Muscle layer of colon (tissue), 2 donors: ENCODE measurements around the gene CALML6.
A peak's percentile ranks its signal among the peaks of the same experiment; 100 is the strongest.

Source experiments
- H3K27ac ChIP-seq: one replicate; pipeline ENCODE4 v1.7.0; 2013; ENCODE audit warnings: low read depth, mild to moderate bottlenecking, low read length, moderate library complexity
- H3K27me3 ChIP-seq, 2 donors: one replicate each; pipeline ENCODE4 v1.7.0; 2013; ENCODE audit warnings: low read length in 2 of 2, mild to moderate bottlenecking in 2 of 2; ENCODE audit not compliant: insufficient read depth in 2 of 2, control insufficient read depth in 1 of 2
- H3K36me3 ChIP-seq: one replicate; pipeline ENCODE4 v1.7.0; 2013; ENCODE audit warnings: mild to moderate bottlenecking, low read length; ENCODE audit not compliant: insufficient read depth
- H3K4me1 ChIP-seq: one replicate; pipeline ENCODE4 v1.7.0; 2013; ENCODE audit warnings: mild to moderate bottlenecking, low read length; ENCODE audit not compliant: insufficient read depth
- H3K4me3 ChIP-seq, 2 donors: one replicate each; pipeline ENCODE4 v1.7.0; 2013; ENCODE audit warnings: low read length in 2 of 2, low read depth in 1 of 2, mild to moderate bottlenecking in 1 of 2, moderate library complexity in 1 of 2
- H3K9ac ChIP-seq: one replicate; pipeline ENCODE4 v1.7.0; 2013; ENCODE audit warnings: low read length
- H3K9me3 ChIP-seq: one replicate; pipeline ENCODE4 v1.7.0; 2013; ENCODE audit warnings: mild to moderate bottlenecking, low read length
- donor health status: abdominal sarcoma.
- donor health status: Adenocarcinoma of cecum.

The CALML6 gene

DNA sequence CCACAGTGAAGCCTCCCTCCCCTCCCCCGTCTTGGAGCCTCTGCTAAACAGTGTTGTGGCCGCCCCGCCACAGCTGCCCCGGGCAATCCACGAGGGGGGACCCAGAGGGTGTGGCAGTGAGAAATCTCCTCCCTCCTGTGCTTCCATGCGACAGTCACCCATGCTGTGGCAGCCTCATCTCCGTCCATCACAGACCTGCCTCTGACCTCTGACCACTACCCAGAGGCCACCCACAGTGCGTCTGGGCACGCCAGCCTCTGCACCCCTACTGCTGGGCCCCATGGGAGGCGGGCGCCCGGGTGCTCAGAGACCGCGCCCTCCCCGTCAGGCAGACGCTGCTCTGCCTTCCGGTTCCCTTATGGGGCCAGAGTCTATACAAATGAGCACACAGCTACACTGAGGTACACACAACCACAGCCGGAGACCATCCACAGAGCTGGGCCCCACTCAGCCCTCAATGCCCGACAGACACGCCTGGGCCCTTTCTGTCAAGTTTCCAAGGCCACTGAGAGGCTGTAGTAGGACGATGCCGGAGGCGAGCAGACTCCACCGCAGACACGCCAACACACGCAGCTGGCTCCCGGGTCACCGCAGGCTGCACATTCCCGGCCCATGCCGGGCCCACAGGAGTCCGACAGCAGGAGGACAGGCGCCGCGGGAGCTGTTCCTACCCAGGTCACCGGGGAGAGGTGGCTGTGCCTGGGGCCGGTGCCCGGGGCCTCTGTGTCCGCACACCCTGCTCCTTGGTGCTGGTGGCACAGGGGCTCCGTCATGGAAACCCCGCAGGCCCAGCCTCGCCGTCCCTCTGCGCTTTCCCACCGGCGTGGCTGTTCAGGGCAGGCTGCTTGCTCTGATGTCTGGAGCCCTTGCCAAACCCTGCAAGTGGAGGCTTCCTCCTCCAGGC is 27.9 kb downstream of the CALML6 start:
- no peaks in the 10 kb centered on the region for H3K36me3 ChIP-seq
- no peaks in the 10 kb centered on the region for H3K9me3 ChIP-seq
- H3K9ac ChIP-seq, result no peak overlapping the region
- H3K27me3 ChIP-seq, result peaks cover 0 to 26% of the 10 kb centered on the region in 2 donors
- no peak overlapping the region for H3K4me3 ChIP-seq
- H3K4me1 ChIP-seq, result no peaks in the 10 kb centered on the region
- no peak overlapping the region for H3K27ac ChIP-seq

DNA sequence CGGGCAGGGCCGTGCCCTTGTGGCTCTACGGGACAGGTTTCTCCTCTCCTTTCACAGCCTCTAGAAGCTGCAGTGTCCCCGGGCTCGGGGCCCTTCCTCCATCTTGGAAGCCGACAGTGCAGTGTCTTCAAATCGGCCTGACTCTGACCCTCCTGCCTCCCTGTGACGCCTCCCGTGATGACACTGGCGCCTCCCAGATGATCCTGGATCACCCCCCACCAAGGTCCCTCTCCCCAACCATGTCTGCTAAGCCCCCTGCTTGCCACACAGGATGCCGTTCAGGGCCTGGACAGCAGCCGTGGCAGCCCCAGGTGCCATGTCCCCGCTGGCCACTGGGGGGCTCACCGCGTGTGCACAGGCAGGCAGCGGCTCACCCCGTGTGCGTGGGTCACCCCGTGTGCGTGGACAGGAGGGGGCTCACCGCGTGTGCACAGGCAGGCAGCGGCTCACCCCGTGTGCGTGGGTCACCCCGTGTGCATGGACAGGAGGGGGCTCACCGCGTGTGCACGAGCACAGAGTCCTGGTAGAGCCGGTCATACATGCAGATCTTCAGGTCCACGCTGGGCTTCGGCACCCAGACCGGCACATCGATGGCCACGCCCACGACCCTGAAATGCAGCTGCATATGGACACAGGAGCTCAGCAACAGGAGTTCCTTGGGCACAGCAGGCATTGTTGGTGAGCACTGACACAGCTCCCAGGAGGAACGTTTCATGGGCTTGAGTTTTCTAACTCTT is 28.9 kb downstream of the CALML6 start:
- H3K4me1 ChIP-seq, result no peaks in the 10 kb centered on the region
- no peaks in the 10 kb centered on the region for H3K36me3 ChIP-seq
- H3K9ac ChIP-seq, result no peak overlapping the region
- H3K27me3 ChIP-seq, result peaks cover 0 to 22% of the 10 kb centered on the region in 2 donors
- H3K4me3 ChIP-seq, result peak overlapping the region in 1 of 2 donors; percentile 13
- H3K27ac ChIP-seq, result no peak overlapping the region
- no peaks in the 10 kb centered on the region for H3K9me3 ChIP-seq

GRCh38 chr1:1945782-1946393 is 30.8 kb downstream of the CALML6 start:
- Histone ChIP-seq H3K9ac (no peak overlapping the region), H3K4me1 (no peaks in the 10 kb centered on the region), H3K27me3 (peaks cover 0 to 16% of the 10 kb centered on the region in 2 donors), H3K9me3 (no peaks in the 10 kb centered on the region), H3K4me3 (no peak overlapping the region), H3K36me3 (no peaks in the 10 kb centered on the region), H3K27ac (no peak overlapping the region)

DNA sequence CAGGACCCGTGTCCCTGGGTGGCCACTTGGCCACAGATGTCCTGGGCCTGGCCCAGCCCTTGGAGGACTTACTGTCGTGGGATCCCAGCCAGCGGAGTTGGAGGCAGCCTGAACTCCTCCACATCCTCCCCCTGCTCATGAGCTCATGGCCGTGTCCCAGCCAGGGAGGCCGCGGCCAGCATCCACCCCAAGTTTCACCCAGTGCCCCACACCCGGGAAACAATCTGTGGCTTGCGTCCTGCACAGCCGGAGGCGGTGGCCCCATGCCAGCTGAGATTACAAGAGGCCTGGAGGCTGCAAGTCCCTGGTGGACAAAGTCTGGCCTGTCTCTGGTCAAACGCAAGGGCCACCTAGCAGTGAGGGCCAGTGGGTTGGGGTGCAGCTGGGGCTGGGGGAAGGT is 31.5 kb downstream of the CALML6 start:
- no peaks in the 10 kb centered on the region for H3K9me3 ChIP-seq
- peaks cover 0 to 16% of the 10 kb centered on the region in 2 donors for H3K27me3 ChIP-seq

GRCh38 chr1:1947493-1947892 is 32.4 kb downstream of the CALML6 start:
- Histone ChIP-seq H3K4me3 (no peak overlapping the region), H3K4me1 (no peaks in the 10 kb centered on the region), H3K27me3 (peaks cover 0 to 13% of the 10 kb centered on the region in 2 donors), H3K27ac (no peak overlapping the region), H3K36me3 (no peaks in the 10 kb centered on the region), H3K9ac (no peak overlapping the region), H3K9me3 (no peaks in the 10 kb centered on the region)

More for the DNA sequence above, 31.5 kb downstream of the CALML6 start:
- no peaks in the 10 kb centered on the region for H3K36me3 ChIP-seq
- H3K27ac ChIP-seq, result no peak overlapping the region
- H3K9ac ChIP-seq, result no peak overlapping the region
- H3K4me3 ChIP-seq, result no peak overlapping the region
- no peaks in the 10 kb centered on the region for H3K4me1 ChIP-seq

GRCh38 chr1:1948783-1949182 is 33.7 kb downstream of the CALML6 start:
- Histone ChIP-seq H3K27ac (no peak overlapping the region), H3K27me3 (peaks cover 0 to under 1% of the 10 kb centered on the region in 2 donors), H3K9me3 (no peaks in the 10 kb centered on the region), H3K36me3 (no peaks in the 10 kb centered on the region), H3K4me1 (no peaks in the 10 kb centered on the region), H3K9ac (no peak overlapping the region), H3K4me3 (no peak overlapping the region)

DNA sequence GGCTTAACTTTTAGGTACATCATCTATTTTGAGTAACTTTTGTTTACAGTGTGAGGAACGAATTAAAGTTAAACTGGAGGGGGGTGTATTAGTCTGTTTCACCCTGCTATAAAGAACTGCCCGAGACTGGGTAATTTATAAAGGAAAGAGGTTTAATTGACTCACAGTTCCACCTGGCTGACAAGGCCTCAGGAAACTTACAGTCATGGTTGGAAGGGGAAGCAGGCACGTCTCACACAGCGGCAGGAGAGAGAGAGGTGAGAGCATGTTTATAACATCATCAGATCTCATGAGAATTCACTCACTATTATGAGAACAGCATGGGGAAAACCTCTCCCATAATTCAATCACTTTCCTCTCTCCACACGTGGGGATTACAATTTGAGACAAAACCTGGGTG is 35.9 kb downstream of the CALML6 start:
- no peaks in the 10 kb centered on the region for H3K9me3 ChIP-seq
- H3K4me1 ChIP-seq, result no peaks in the 10 kb centered on the region
- H3K9ac ChIP-seq, result no peak overlapping the region
- no peaks in the 10 kb centered on the region for H3K36me3 ChIP-seq
- no peaks in the 10 kb centered on the region for H3K27me3 ChIP-seq
- H3K27ac ChIP-seq, result no peak overlapping the region
- H3K4me3 ChIP-seq, result no peak overlapping the region

- H3K4me1 ChIP-seq, result no peaks in the 10 kb centered on the region
- no peak overlapping the region for H3K4me3 ChIP-seq
- H3K27ac ChIP-seq, result no peak overlapping the region
- H3K27me3 ChIP-seq, result peaks cover 0 to 13% of the 10 kb centered on the region in 2 donors
- no peaks in the 10 kb centered on the region for H3K9me3 ChIP-seq
- H3K36me3 ChIP-seq, result no peaks in the 10 kb centered on the region
- no peak overlapping the region for H3K9ac ChIP-seq
These were observed 39.0 kb downstream of the CALML6 start for GRCh38 chr1:1954015-1954414.

- no peaks in the 10 kb centered on the region for H3K36me3 ChIP-seq
- H3K9ac ChIP-seq, result no peak overlapping the region
- H3K4me1 ChIP-seq, result no peaks in the 10 kb centered on the region
- H3K27ac ChIP-seq, result no peak overlapping the region
- no peak overlapping the region for H3K4me3 ChIP-seq
- peaks cover under 1 to 18% of the 10 kb centered on the region in 2 donors for H3K27me3 ChIP-seq
- H3K9me3 ChIP-seq, result no peaks in the 10 kb centered on the region
These were observed 39.9 kb downstream of the CALML6 start for GRCh38 chr1:1954831-1955441.

GRCh38 chr1:1955621-1956094 is 40.6 kb downstream of the CALML6 start:
- no peaks in the 10 kb centered on the region for H3K4me1 ChIP-seq
- H3K36me3 ChIP-seq, result no peaks in the 10 kb centered on the region
- no peak overlapping the region for H3K27ac ChIP-seq
- H3K9ac ChIP-seq, result no peak overlapping the region
- H3K27me3 ChIP-seq, result peaks cover 6 to 25% of the 10 kb centered on the region in 2 donors
- H3K9me3 ChIP-seq, result no peaks in the 10 kb centered on the region
- H3K4me3 ChIP-seq, result no peak overlapping the region

GRCh38 chr1:1956101-1956500 is 41.0 kb downstream of the CALML6 start:
- H3K4me3 ChIP-seq, result no peak overlapping the region
- H3K36me3 ChIP-seq, result no peaks in the 10 kb centered on the region
- no peaks in the 10 kb centered on the region for H3K4me1 ChIP-seq
- peaks cover 6 to 29% of the 10 kb centered on the region in 2 donors for H3K27me3 ChIP-seq
- no peak overlapping the region for H3K9ac ChIP-seq
- no peak overlapping the region for H3K27ac ChIP-seq
- H3K9me3 ChIP-seq, result no peaks in the 10 kb centered on the region
